ENCODE measurements around the gene SEC16A. TPM values are rescaled to one million over a fixed set of nuclear protein-coding genes. Genes with fewer than 3 reads are reported as not detected.

The SEC16A gene
- total RNA-seq, 1 experiment from 2014 or later: 56.4 TPM

- H3K27ac ChIP-seq (ENCODE audit: insufficient read length, low read depth, low read length): no peak overlapping the region
- no peaks in the 10 kb centered on the region for H3K79me1 ChIP-seq (ENCODE audit: insufficient read depth, low read depth, low read length, poor library complexity, severe bottlenecking)
- no peak for DNase-seq
- H3K4me1 ChIP-seq (ENCODE audit: insufficient read depth, low read length): no peaks in the 10 kb centered on the region
- H3K79me2 ChIP-seq (ENCODE audit: insufficient read depth, low read length): no peaks in the 10 kb centered on the region
- H4K8ac ChIP-seq (replicated peaks; ENCODE audit: insufficient read length, low read depth, low read length): no peak overlapping the region
- no peaks in the 10 kb centered on the region for H3K4me1 Mint-ChIP-seq
- no peaks in the 10 kb centered on the region for H3K27me3 ChIP-seq (ENCODE audit: insufficient read depth, low read length)
- H3K9me3 Mint-ChIP-seq: no peaks in the 10 kb centered on the region
- H3K23me2 ChIP-seq (ENCODE audit: insufficient read length, low read depth, low read length, poor library complexity, severe bottlenecking): no peaks in the 10 kb centered on the region
- no peak overlapping the region for H3K56ac ChIP-seq (ENCODE audit: insufficient read length, low read depth, low read length)
- no peak overlapping the region for H2BK5ac ChIP-seq (ENCODE audit: insufficient read length, low read length)
- peaks cover 3% of the 10 kb centered on the region for H4K20me1 ChIP-seq (ENCODE audit: control insufficient read depth, insufficient read depth, insufficient read length)
- H3K9ac ChIP-seq (ENCODE audit: extremely low read depth, insufficient read length, low read length): no peak overlapping the region
- no peak overlapping the region for H4K5ac ChIP-seq (ENCODE audit: insufficient read length, low read depth, low read length)
- H3K27me3 Mint-ChIP-seq (ENCODE audit: low read depth): no peaks in the 10 kb centered on the region
- H3K4me2 ChIP-seq (ENCODE audit: insufficient read depth, insufficient read length, low read length): no peak overlapping the region
- H2BK15ac ChIP-seq (ENCODE audit: low read depth, low read length): no peak overlapping the region
- no peak overlapping the region for H3K4me3 Mint-ChIP-seq
- no peak overlapping the region for H3K23ac ChIP-seq (ENCODE audit: insufficient read length, low read depth, low read length)
- no peak overlapping the region for H2BK12ac ChIP-seq (ENCODE audit: insufficient read length, low read depth, low read length)
- H2AFZ ChIP-seq (ENCODE audit: low read length): no peak overlapping the region
- H2BK20ac ChIP-seq (ENCODE audit: low read depth, low read length, poor library complexity, severe bottlenecking): no peak overlapping the region
- H4K91ac ChIP-seq (ENCODE audit: insufficient read length, low read depth, low read length): no peak overlapping the region
- no peak overlapping the region for H3K14ac ChIP-seq (ENCODE audit: insufficient read depth, low read length)
- no peak overlapping the region for H3T11ph ChIP-seq (ENCODE audit: low read length)
- H3K9me3 ChIP-seq (ENCODE audit: control insufficient read depth, low read depth, low read length): no peaks in the 10 kb centered on the region
- H3K36me3 Mint-ChIP-seq (ENCODE audit: insufficient read depth in 1 of 3, low read depth in 3 of 3): peaks cover 4 to 49% (median 41%) of the 10 kb centered on the region in 3 experiments; a peak in 6 of 7 replicates
- H3K27ac Mint-ChIP-seq: no peak overlapping the region
- no peak overlapping the region for H2AK5ac ChIP-seq (ENCODE audit: insufficient read length, low read length)
- no peak for TF ChIP-seq CTCF (conservative IDR thresholded peaks at IDR 0.05)
- H2BK120ac ChIP-seq (ENCODE audit: low read depth, low read length, poor library complexity, severe bottlenecking): no peak overlapping the region
- H3K18ac ChIP-seq (ENCODE audit: insufficient read length, low read depth, low read length): no peak overlapping the region
- H3K4ac ChIP-seq (ENCODE audit: low read depth, low read length): no peak overlapping the region
- WGBS (ENCODE audit: extremely low coverage, insufficient read length, low lambda C conversion rate): no CpG with 5 or more reads among the region's 19 CpGs
Measured at GRCh38 chr9:136516191-136516654, 33.4 kb upstream of the SEC16A start.
